GM10248 (cell line): ENCODE results near the gene COX4I2.

Experiments
- CTCF ChIA-PET: fragments of 300-600 bp; sonication (Branson Sonifier 250); formaldehyde crosslinking; extraction: SDS; loops from one replicate; lab custom pipeline; 2021; ENCODE audit warnings: antibody characterized with exemption; lab: Yijun Ruan, JAX
- POLR2A ChIA-PET: fragments of 350-650 bp; sonication (Branson Sonifier 250); formaldehyde crosslinking; extraction: SDS; loops from one replicate; lab custom pipeline; 2020; ENCODE audit warnings: antibody characterized with exemption; lab: Yijun Ruan, JAX
- DNase-seq: peaks from one replicate; pipeline ENCODE4 v3.0.0; 2012; ENCODE audit errors: extremely low spot score
- TF ChIP-seq, protein P1 (sequence below): IDR thresholded peaks from 2 replicates; pipeline ENCODE4 v1.5.1; 2012; ENCODE audit warnings: mild to moderate bottlenecking, low read depth; ENCODE audit errors: extremely low read depth, missing control alignments, control extremely low read depth

The COX4I2 gene

DNA sequence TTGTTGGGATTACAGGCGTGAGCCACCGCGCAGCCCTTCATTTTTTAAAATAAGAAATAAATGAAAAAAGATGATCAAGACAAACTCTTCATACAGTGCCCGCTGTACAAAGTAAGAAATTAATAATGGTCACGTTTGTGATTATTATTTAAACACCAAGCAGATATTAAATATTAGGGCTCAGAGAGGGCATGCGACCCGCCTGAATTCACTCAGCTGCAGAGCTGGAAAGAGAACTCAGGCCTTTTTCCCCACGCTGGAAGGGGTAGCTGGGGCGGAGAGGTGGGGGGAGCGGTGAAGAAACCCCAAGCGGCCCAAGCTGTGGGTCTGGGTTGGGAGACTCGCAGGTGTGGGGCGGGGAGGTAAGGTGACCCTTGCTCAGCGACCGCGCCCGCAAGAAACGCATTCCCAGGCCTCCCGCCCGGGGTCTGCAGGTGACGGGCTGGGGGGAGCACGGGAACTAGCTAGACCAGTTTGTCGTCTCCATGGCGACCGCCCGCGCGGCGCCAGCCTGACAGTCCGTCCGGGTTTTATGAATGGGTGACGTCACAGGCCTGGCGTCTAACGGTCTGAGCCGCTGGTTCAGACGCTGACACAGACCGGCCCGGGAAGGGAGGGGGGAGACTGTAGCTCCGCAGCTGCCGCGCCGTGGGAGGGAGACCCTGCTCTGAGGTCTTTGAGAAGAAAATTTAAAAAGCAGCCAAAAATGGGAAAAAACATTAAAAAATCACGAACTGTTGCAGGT lies 33.7 kb upstream of the COX4I2 start:
- POLR2A ChIA-PET = interaction anchor here (1.8 kb wide), 1 partner anchor 31 kb away, joined by 7 read pairs; no protein-coding TSS in a partner anchor
- TF ChIP-seq, protein P1, sequence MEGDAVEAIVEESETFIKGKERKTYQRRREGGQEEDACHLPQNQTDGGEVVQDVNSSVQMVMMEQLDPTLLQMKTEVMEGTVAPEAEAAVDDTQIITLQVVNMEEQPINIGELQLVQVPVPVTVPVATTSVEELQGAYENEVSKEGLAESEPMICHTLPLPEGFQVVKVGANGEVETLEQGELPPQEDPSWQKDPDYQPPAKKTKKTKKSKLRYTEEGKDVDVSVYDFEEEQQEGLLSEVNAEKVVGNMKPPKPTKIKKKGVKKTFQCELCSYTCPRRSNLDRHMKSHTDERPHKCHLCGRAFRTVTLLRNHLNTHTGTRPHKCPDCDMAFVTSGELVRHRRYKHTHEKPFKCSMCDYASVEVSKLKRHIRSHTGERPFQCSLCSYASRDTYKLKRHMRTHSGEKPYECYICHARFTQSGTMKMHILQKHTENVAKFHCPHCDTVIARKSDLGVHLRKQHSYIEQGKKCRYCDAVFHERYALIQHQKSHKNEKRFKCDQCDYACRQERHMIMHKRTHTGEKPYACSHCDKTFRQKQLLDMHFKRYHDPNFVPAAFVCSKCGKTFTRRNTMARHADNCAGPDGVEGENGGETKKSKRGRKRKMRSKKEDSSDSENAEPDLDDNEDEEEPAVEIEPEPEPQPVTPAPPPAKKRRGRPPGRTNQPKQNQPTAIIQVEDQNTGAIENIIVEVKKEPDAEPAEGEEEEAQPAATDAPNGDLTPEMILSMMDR = no peak
- CTCF ChIA-PET = interaction anchor here (1.3 to 19.2 kb wide), 12 partner anchors 8 to 120 kb away, joined by 3 to 642 read pairs (median 6); partner anchors contain the start of gene BCL2L1
- DNase-seq = peak; percentile 83

DNA sequence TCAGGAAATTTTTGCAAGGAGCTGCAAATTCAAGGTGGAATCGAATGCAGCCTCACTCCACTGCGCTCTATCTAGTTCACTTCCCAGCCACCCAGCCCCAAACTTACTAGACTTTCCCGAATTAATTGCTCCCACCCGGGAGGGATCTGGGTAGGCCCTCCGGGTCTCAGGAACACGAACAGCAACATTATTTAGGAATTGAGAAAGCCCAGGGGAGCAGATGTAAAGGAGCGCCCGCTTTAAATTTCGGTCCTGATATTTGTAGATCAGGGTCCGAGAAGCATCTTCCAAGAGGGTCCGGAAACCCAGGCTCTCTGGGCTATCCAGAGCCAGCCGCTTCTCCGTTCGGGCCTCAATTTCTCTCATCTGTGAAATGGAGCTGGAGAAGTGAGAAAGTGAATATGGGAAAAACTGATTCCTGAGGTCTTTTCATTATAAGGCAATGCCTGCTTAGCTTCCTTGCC lies 33.1 kb upstream of the COX4I2 start:
- ChIA-PET CTCF (interaction anchor here (1.3 to 19.2 kb wide), 11 partner anchors 8 to 119 kb away, joined by 3 to 642 read pairs (median 6); partner anchors contain the start of gene BCL2L1), POLR2A (interaction anchor here (1.3 to 1.8 kb wide), 2 partner anchors 32 to 42 kb away, joined by 3 to 7 read pairs; no protein-coding TSS in a partner anchor)
- DNase-seq = no peak
- TF ChIP-seq, protein P1 = no peak

DNA sequence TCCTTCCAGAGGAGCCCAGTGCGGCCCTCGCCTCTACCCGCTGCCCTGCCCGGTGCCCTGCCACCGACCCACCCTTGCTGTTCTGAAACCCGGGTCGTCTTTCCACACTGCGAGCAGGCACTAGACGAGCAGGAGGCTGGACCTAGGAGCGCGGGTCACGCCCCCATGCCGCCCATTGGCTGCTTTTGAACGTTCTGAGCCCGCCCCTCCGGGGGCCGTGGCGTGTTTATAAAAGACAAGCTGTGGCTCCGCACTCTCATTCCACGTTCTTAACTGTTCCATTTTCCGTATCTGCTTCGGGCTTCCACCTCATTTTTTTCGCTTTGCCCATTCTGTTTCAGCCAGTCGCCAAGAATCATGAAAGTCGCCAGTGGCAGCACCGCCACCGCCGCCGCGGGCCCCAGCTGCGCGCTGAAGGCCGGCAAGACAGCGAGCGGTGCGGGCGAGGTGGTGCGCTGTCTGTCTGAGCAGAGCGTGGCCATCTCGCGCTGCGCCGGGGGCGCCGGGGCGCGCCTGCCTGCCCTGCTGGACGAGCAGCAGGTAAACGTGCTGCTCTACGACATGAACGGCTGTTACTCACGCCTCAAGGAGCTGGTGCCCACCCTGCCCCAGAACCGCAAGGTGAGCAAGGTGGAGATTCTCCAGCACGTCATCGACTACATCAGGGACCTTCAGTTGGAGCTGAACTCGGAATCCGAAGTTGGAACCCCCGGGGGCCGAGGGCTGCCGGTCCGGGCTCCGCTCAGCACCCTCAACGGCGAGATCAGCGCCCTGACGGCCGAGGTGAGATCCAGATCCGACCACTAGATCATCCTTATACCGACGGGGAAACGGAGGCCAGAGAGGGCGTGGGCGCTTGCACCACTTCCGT lies 32.4 kb upstream of the COX4I2 start, which contains the start of gene ID1:
Gene ID1, plus strand, starts transcription at position 259 of the 871 bp plus-strand sequence. Its CDS starts 99 bp downstream, at position 358.
- CTCF ChIA-PET = interaction anchor here (0.8 to 19.2 kb wide), 13 partner anchors 8 to 118 kb away, joined by 3 to 642 read pairs (median 5); partner anchors contain the start of gene BCL2L1
- TF ChIP-seq, protein P1 = no peak
- POLR2A ChIA-PET = interaction anchor here (0.5 to 1.8 kb wide), 3 partner anchors 12 to 42 kb away, joined by 3 to 7 read pairs (median 7); no protein-coding TSS in a partner anchor
- peak; percentile 91 for DNase-seq

DNA sequence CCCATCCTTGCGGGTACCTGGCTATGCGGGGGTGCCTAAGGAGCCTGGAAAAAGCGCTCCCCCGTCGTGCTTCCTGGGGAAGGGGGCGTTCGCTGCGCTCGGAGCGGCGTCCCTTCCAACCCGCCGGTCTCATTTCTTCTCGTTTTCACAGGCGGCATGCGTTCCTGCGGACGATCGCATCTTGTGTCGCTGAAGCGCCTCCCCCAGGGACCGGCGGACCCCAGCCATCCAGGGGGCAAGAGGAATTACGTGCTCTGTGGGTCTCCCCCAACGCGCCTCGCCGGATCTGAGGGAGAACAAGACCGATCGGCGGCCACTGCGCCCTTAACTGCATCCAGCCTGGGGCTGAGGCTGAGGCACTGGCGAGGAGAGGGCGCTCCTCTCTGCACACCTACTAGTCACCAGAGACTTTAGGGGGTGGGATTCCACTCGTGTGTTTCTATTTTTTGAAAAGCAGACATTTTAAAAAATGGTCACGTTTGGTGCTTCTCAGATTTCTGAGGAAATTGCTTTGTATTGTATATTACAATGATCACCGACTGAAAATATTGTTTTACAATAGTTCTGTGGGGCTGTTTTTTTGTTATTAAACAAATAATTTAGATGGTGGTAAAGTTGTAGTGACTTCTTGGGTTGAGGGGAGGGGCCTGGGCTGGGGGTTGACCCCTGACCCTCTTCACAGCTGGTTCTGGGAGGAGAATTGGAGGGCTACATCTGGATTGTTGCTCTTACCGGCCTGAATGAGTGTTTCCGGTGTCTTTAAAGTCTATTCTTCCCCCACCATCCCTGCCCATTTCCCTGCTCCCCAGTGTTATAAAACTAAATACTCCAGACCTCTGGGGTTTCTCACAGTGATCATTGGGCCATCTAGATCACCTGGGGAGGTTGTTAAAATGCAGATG lies 31.6 kb upstream of the COX4I2 start:
- POLR2A ChIA-PET = interaction anchor here (1.3 to 1.8 kb wide), 2 partner anchors 33 to 43 kb away, joined by 3 to 7 read pairs; no protein-coding TSS in a partner anchor
- no peak for DNase-seq

DNA sequence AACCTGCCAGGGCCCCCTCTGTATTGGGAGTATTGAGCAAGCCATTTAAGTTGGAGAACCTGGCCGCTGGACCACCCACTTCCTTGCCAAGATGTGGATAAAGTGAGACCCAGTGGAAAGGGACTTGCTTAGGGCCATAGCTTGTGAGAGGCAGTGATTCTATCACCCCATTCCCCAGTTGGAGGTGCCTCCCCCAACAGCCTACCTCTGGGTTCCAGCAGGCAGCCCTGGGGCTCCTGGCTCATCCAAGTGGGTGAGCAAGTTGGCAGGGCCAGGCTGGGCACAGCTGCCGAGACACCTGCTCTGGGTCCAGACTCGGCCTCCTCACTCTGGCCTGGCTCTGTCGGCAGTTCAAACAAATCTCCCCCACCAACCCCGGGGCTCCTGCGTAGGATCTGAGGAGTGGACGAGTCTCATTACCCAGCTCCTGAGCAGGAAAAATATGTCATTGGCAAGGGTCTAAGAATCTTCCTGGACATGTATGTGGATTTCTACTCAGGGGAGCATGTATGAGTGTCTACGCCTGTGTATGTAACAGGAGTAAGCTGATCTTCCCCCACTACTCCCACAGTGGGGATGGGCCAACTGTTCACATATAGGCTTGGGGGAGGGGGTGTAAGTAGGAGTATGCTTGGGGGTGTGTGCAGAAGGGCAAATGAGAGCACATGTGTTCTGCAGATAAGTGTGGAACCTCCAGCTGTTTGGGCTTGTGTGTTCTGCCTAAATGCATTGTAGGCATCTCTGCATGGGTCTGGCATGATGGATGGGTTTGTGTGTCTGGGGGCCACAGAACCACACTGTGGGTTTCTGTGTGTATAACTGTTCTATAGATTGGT lies 30.7 kb upstream of the COX4I2 start:
- no peak for DNase-seq
- ChIA-PET CTCF (interaction anchor here (0.9 to 19.2 kb wide), 9 partner anchors 14 to 117 kb away, joined by 3 to 642 read pairs (median 4); no protein-coding TSS in a partner anchor), POLR2A (interaction anchor here (0.5 kb wide), 1 partner anchor 80 kb away, joined by 3 read pairs; no protein-coding TSS in a partner anchor)
- TF ChIP-seq, protein P1 = no peak

More for the DNA sequence above, 31.6 kb upstream of the COX4I2 start:
- CTCF ChIA-PET = interaction anchor here (0.8 to 19.2 kb wide), 15 partner anchors 7 to 118 kb away, joined by 3 to 642 read pairs (median 5); partner anchors contain the start of gene BCL2L1
- TF ChIP-seq, protein P1 = no peak
